Epithelial cell of esophagus (primary cell): ENCODE results near the gene GADD45GIP1.
"Not testable (repeated sequence)": the region's sequence is repeated elsewhere in the genome, so short reads cannot be mapped to it uniquely, and the experiment has no call there.

Experiments
- DNase-seq: peaks from one replicate; pipeline ENCODE4 v3.0.0; 2010; ENCODE audit warnings: low read depth
- H3K4me3 ChIP-seq: 2 replicates; pipeline ENCODE4 v1.5.1; 2011; ENCODE audit warnings: mild to moderate bottlenecking, low read length, control low read depth
- TF ChIP-seq, protein P1 (sequence below): IDR thresholded peaks from 2 replicates; pipeline ENCODE4 v1.5.1; 2011; ENCODE audit warnings: low read depth, mild to moderate bottlenecking, low read length, control low read depth, inconsistent platforms; ENCODE audit not compliant: insufficient read depth; ENCODE audit errors: missing control alignments

The GADD45GIP1 gene

DNA sequence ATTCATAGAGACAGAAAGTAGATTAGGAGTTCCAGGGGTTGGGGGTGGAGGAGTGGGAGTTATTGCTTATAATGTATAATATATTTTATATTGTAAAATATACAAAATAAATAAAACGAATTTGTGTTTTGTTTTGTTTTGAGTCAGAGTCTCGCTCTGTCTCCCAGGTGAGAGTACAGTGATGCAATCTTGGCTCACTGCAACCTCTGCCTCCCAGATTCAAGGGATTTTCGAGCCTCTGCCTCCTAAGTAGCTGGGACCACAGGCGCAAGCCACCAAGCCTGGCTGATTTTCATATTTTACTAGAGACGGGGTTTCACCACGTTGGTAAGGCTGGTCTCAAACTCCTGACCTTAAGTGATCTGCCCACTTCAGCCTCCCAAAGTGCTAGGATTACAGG is 2.5 kb upstream of the GADD45GIP1 start:
- H3K4me3 ChIP-seq = no peak overlapping the region
- TF ChIP-seq, protein P1, sequence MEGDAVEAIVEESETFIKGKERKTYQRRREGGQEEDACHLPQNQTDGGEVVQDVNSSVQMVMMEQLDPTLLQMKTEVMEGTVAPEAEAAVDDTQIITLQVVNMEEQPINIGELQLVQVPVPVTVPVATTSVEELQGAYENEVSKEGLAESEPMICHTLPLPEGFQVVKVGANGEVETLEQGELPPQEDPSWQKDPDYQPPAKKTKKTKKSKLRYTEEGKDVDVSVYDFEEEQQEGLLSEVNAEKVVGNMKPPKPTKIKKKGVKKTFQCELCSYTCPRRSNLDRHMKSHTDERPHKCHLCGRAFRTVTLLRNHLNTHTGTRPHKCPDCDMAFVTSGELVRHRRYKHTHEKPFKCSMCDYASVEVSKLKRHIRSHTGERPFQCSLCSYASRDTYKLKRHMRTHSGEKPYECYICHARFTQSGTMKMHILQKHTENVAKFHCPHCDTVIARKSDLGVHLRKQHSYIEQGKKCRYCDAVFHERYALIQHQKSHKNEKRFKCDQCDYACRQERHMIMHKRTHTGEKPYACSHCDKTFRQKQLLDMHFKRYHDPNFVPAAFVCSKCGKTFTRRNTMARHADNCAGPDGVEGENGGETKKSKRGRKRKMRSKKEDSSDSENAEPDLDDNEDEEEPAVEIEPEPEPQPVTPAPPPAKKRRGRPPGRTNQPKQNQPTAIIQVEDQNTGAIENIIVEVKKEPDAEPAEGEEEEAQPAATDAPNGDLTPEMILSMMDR = no peak
- DNase-seq = peak; percentile 35

DNA sequence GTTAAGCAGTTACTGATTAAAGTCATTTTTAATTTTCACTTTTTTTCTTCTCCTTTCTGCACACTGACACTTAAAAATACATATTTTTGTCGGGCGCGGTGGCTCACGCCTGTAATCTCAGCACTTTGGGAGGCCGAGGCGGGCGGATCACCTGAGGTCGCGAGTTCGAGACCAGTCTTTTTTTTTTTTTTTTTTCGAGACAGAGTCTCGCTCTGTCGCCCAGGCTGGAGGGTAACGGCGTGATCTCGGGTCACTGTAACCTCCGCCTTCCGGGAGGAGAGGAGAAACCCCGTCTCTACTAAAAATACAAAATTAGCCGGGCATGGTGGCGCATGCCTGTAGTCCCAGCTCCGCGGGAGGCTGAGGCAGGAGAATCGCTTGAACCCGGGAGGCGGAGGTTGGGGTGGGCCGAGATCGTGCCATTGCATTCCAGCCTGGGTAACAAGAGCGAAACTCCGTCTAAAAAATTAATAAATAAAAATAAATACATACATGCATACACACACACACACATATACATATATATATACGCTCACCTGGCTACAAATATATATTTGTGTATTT is 448 bp upstream of the GADD45GIP1 start:
- DNase-seq = not testable (repeated sequence)
- H3K4me3 ChIP-seq = peak overlapping the region; percentile 81

DNA sequence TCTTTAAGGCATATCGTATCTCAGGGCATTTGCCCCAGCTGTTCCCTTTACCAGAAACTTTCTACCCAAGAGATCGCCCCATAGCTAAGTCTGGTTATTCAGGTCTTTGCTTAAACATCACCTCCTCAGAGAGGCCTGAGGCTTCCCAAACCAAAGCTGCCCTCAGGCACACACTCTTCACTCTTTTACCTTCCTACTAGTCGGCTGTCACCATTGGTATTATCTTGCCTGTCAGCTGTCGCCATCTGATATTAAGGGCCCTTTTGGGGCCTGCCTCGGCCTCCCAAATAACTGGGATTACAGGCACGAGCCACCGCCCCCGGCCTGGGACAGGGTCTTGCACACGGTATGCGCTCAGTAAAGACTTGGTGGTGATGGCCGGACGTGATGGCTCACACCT is 1.0 kb downstream of the GADD45GIP1 start:
- H3K4me3 ChIP-seq = peak overlapping the region; percentile 81
- TF ChIP-seq, protein P1 = no peak
- peak; percentile 28 for DNase-seq

DNA sequence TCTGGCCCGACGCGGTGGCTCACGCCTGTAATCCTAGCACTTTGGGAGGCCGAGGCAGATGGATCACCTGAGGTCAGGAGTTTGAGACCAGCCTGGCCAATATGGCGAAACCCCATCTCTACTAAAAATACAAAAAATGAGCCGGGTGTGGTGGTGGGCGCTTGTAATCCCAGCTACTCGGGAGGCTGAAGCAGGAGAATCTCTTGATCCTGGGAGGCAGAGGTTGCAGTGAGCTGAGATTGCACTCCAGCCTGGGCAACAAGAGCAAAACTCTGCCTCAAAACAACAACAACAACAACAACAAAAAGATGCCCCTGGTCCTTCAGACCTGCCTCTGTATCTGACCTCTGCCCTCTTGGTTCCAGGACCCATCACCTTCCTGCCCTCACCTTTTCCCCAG is 1.4 kb downstream of the GADD45GIP1 start:
- not testable (repeated sequence) for DNase-seq
- H3K4me3 ChIP-seq = peak overlapping the region; percentile 81

DNA sequence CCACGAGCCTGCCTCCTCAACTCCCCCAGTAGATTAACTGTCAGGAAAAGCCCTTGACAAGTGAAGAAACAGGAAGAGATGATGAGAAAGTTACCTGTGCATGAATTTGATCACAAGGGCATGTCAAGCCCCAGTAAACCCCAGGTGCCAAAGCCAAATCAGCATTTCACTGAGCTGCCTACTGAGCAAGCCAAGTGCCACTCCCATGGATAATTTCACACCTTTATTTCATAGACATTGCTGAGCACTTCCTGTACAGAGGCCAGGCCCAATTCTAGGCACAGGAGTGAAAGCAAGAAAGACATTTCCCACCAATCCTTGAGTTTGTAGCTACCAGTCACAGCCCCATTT is 2.4 kb downstream of the GADD45GIP1 start:
- peak; percentile 55 for DNase-seq
- no peak overlapping the region for H3K4me3 ChIP-seq
- TF ChIP-seq, protein P1 = no peak

DNA sequence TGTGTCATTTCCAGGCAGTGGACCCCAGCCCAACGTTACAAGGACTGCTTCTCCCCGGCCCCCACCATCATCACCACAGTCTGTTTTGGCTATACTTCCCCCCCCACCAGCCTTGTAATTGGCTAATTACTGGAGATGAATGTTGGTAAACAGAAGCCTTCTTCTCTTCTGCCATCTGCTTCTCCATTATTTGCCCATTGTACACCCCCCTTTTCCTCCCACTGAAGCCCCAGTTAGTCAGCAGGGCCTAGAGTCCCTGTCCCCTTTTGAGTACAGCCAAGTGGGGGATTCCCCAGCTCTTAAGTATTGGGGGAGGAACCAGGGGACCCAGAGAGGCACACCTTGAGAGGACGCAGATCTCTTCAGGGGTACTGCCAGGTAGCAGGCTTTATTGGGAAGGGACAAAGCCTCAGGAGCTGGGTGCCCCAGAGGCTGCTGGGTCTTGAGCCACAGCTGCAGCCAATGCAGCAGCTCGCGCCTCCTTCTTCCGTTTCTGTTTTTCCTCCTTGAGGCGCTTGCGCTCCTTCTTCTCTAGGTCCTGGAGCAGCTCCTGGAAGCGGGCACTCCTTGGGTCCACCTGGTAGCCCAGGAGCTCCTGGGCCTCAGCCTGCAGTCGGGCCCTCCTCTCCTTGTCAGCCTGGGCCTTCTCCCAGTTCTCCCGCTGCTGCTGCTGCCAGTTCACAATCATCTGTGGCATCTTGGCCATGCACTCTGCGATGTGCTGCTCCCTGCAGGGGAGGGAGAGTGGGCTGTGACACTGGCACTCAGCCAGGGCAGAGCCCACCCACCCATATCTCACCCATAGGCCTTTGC is 3.0 kb downstream of the GADD45GIP1 start:
- no peak overlapping the region for H3K4me3 ChIP-seq
- no peak for DNase-seq
- TF ChIP-seq, protein P1 = no peak

DNA sequence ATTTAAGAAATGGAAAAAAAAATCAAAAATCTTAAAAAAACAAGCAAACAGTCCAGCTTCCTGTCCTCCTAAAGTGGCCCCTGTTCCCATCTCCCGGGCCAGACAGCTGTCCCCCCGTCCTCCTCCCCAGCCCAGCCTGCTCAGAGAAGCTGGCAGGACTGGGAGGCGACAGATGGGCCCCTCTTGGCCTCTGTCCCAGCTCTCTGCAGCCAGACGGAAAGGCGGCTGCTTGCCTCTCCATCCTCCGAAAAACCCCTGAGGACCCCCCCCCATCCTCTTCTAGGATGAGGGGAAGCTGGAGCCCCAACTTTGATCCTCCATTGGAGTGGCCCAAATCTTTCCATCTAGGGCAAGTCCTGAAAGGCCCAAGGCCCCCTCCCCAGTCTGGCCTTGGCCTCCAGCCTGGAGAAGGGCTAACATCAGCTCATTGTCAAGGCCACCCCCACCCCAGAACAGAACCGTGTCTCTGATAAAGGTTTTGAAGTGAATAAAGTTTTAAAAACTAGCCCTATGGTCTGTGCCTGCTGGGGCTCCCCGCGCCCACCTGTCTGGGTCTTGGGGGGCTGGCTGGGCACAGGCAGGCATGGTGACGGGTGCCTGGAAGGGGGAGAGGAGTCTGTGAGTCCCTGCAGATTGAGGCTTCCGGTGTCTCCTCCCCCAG is 3.8 kb downstream of the GADD45GIP1 start:
- H3K4me3 ChIP-seq = no peak overlapping the region
- no peak for DNase-seq
- TF ChIP-seq, protein P1 = no peak
